ENCODE data around the gene FHOD3.

Gene FHOD3

DNA sequence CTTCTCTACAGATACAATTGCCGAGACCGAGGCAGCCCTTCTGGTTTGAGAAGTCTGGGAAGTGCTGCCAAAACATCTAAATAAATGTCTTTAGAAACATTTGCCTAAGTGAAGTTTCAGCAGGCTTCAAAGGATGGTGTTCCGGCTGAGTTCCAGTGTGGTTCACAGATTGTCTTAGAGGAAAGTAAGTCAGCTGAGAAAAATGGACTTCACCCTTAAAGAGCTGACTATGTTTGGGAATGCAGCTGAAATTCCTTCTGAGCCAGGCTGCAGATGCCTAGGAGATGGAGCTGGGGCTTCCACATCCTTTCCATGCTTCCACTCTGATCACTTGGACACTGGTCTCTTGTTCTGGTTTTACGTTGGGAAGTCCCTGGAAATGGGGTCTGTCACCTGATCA is 83.6 kb downstream of the FHOD3 start:
- peak; percentile 15 for DNase-seq (ENCODE audit: extremely low read depth, low read depth)
- TF ChIP-seq, protein P1, sequence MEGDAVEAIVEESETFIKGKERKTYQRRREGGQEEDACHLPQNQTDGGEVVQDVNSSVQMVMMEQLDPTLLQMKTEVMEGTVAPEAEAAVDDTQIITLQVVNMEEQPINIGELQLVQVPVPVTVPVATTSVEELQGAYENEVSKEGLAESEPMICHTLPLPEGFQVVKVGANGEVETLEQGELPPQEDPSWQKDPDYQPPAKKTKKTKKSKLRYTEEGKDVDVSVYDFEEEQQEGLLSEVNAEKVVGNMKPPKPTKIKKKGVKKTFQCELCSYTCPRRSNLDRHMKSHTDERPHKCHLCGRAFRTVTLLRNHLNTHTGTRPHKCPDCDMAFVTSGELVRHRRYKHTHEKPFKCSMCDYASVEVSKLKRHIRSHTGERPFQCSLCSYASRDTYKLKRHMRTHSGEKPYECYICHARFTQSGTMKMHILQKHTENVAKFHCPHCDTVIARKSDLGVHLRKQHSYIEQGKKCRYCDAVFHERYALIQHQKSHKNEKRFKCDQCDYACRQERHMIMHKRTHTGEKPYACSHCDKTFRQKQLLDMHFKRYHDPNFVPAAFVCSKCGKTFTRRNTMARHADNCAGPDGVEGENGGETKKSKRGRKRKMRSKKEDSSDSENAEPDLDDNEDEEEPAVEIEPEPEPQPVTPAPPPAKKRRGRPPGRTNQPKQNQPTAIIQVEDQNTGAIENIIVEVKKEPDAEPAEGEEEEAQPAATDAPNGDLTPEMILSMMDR (IDR thresholded peaks at IDR 0.05; ENCODE audit: low read depth, low read length), result no peak

DNA sequence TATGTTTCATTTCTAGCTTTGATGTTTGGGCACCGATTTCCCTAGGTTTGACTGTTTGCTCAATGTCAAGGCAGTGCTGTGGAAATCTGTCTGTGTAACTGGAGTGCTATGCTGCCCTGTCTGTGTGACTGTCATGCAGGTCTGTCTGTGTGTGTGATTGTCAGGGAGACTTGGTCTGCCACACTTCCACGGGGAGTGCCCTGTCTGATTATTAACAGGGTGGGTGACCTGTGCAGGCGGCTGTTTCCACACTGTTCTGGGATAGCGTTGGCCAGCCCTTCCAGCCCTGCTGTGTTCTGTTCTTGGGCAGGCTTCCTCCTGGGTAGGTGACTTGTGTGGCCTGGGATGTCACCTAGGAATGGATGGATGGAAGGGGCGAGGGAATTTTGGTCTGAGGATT is 85.3 kb downstream of the FHOD3 start:
- TF ChIP-seq, protein P1 (IDR thresholded peaks at IDR 0.05; ENCODE audit: low read depth, low read length), result no peak
- no peak for DNase-seq (ENCODE audit: extremely low read depth, low read depth)

DNA sequence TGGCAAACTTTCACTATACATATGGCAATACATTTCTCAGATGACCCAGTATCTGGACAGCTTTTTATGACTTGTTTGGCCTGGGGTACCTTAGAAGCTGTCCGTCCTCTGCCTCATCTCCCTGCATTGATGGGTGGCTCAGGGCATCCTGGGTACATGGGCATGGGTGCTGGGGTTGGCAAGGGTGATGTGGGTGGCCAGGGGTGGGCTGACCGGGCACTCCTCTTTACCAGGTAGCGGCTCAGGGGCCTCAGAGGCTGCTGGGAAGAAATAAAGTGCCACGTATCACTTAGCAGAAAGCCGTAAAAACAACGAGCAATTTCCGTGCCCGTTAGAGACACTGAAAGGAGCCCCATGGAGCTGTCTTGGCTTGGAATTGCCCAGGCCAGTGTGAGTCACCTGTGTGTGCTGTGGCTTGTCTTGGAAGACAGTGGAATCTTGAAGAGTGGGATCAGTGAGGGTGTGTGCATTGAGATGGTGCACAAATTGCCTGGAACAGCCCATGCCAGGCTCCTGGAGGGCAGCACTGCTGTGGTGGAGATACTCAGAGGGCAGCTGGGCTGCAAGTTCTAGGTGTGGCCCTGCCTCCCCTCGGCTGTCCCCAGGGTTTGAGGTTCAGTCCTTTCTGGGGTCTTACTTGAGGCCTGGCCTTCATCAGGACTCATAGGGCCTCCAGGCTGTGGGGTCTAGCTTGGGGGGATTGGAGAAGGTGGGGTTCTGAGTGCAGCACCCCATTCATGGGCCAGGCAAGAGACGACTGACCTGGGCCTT is 88.8 kb downstream of the FHOD3 start:
- TF ChIP-seq, protein P1 (IDR thresholded peaks at IDR 0.05; ENCODE audit: low read depth, low read length), result no peak
- no peak for DNase-seq (ENCODE audit: extremely low read depth, low read depth)

DNA sequence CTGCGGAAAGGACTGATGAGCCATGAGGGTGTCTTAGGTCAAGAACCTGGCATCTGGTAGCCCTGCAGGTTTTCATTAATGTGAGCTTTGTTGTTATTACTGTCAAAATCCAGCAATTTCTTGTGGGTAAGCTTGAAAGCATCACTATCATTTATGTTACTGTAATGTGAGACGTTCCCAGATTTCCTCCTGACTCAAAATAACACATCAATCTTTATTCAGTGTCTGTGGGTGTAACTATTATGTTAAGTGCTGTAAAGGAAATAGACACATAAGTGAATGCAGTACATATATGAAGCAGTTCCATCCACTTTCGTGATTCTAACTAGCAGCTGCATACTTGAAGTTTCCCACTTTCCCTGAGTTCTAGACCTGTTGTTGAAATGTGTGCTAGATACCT is 89.8 kb downstream of the FHOD3 start:
- TF ChIP-seq, protein P1 (IDR thresholded peaks at IDR 0.05; ENCODE audit: low read depth, low read length), result no peak
- DNase-seq (ENCODE audit: extremely low read depth, low read depth), result no peak

DNA sequence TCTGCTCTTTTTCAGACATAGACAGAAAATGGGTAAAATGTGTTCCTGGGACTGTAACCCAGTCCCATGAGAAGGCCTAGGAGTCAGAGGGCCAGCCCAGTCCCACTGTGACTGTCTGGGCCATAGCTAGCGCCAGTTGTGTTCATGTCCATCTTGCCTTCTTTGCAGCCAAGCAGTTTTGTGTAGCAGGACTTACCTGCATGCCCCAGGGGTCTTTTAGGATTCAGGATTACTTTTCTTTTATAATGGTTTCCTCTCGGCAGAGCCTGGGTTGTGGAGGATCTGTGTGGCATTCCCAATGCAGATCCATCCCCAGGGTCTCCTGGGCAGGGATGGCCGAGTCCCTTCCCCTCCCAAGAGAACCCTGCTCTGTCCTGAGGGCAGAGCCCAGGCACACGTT is 90.8 kb downstream of the FHOD3 start:
- DNase-seq (ENCODE audit: extremely low read depth, low read depth), result no peak
- TF ChIP-seq, protein P1 (IDR thresholded peaks at IDR 0.05; ENCODE audit: low read depth, low read length), result no peak

DNA sequence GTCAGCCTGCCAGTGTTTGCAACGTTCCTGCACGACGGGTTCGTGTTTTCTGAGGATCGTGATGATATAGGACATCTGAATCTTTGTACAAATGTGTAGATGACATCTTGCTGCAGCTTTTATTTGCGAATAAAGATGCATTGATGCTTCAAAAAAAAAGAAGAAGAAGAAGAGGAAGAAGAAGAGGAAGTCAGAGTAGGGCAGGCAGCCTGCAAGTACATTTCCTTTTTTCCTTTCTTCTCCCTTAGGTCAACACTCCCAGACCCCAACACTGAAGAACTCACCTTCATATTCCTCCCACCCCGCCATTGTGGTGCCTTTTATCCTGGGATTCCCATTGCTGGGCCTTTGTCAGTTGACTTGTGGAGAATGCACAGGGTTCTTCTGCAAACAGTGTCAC is 91.5 kb downstream of the FHOD3 start:
- TF ChIP-seq, protein P1 (IDR thresholded peaks at IDR 0.05; ENCODE audit: low read depth, low read length), result no peak
- no peak for DNase-seq (ENCODE audit: extremely low read depth, low read depth)

DNA sequence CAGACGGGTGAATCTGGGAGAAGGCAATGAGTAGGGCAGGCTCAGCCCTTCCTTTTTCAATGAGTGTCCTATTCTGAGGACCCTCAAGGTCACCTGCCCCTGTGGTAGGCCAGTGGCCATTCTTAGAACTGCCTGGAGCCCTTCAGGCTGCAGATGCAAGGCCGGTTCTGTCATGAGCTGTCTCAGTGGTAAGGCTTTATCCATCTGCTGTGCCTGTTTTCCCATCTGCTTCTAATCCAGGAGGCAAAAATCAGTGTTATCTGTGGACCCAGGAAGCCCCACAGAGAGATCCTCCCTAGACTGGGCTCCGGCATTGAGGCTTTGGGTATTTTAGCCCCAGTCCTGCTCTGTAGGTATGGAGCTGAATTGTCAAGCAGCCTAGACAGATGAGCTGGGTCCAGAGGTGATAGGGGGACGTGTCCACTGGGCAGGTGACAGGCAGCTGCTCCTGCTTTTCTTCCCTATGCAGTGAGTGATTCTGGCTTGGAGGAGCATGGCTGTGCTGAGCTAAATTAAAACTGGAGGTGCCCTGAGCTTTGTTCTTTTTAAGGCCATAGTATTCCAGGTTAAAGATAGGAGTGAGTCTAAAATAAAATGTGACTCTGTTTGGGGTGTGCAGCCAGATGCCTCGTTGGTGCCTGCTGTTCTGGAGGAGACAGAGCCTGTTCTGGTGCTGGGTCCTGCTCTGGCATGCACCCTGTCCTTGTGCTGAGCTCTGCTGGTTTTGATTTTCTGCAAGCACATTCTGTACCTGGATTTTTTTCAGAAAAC is 92.5 kb downstream of the FHOD3 start:
- TF ChIP-seq, protein P1 (IDR thresholded peaks at IDR 0.05; ENCODE audit: low read depth, low read length), result no peak
- DNase-seq (ENCODE audit: extremely low read depth, low read depth), result no peak

Data from AG09319 (cell line).